Kidney (tissue), 14 donors: ENCODE results near the gene NXPE4. TPM values are rescaled to one million over a fixed set of nuclear protein-coding genes. Genes with fewer than 3 reads are reported as not detected.
A peak's percentile ranks its signal among the peaks of the same experiment; 100 is the strongest.

ENCODE experiments used
- DNase-seq, 5 donors: peaks; one replicate each; pipeline ENCODE4 v3.0.0-alpha.2; 2013 to 2020
- FAIRE-seq: peaks from 2 replicates; lab custom pipeline; 2012; peaks lifted over from hg19 to GRCh38; lab: Jason Lieb, UNC
- H3K27ac ChIP-seq, 2 donors: one replicate each; pipeline ENCODE4 v1.7.0; 2013; ENCODE audit warnings: low read depth in 2 of 2, low read length in 2 of 2, inconsistent platforms in 1 of 2
- H3K27me3 ChIP-seq: one replicate; pipeline ENCODE4 v1.7.1; 2013; ENCODE audit warnings: low read length, inconsistent platforms; ENCODE audit not compliant: control insufficient read depth, insufficient read depth
- H3K36me3 ChIP-seq, 3 donors: one replicate each; pipeline versions ENCODE4 v1.7.0 to v1.7.1; 2013; ENCODE audit warnings: low read length in 3 of 3, control low read depth in 1 of 3, inconsistent platforms in 1 of 3; ENCODE audit not compliant: insufficient read depth in 3 of 3, control insufficient read depth in 2 of 3
- H3K4me1 ChIP-seq, 3 donors: one replicate each; pipeline versions ENCODE4 v1.7.0 to v1.7.1; 2013; ENCODE audit warnings: low read length in 3 of 3, inconsistent platforms in 1 of 3, low read depth in 1 of 3; ENCODE audit not compliant: control insufficient read depth in 2 of 3, insufficient read depth in 2 of 3
- H3K4me3 ChIP-seq, 3 donors: one replicate each; pipeline versions ENCODE4 v1.7.0 to v1.8.1; 2013; ENCODE audit warnings: low read length in 3 of 3, control low read depth in 1 of 3, inconsistent platforms in 1 of 3
- H3K9ac ChIP-seq, 3 donors: one replicate each; pipeline versions ENCODE4 v1.7.0 to v1.7.1; 2013; ENCODE audit warnings: low read length in 3 of 3, control low read depth in 1 of 3, inconsistent platforms in 1 of 3
- H3K9me3 ChIP-seq, 3 donors: one replicate each; pipeline versions ENCODE4 v1.7.0 to v1.7.1; 2013; ENCODE audit warnings: low read length in 3 of 3, control low read depth in 1 of 3, inconsistent platforms in 1 of 3; ENCODE audit not compliant: control insufficient read depth in 2 of 3, insufficient read depth in 1 of 3
- CTCF ChIP-seq: IDR thresholded peaks from 3 replicates; pipeline ENCODE4 v1.5.1; 2012; ENCODE audit warnings: mild to moderate bottlenecking, moderate library complexity, borderline replicate concordance; ENCODE audit not compliant: insufficient read depth; ENCODE audit errors: extremely low read depth
- intact Hi-C: fragments of 100-400 bp; cut with DNase I; formaldehyde crosslinking; loops from one replicate; pipeline ENCODE4 v1.11.1; 2022
- polyA plus RNA-seq: library from polyadenylated mRNA; stranded (reverse); fragments of 350-450 nt; fragmentation: Illumina TruSeq; extraction: RNeasy Lipid Tissue Mini Kit (QIAGEN cat#74804); gene quantifications from one replicate; pipeline ENCODE4 v1.2.3, GENCODE V29; 2014; ENCODE audit warnings: low read depth, low replicate concordance; ENCODE audit not compliant: insufficient read depth
- total RNA-seq: library from RNA; stranded (reverse); fragmentation: NEBNext Ultra II Directional; extraction: Animal tissue kit (Norgen Biotek cat#: 25700); gene quantifications from one replicate; pipeline ENCODE4 v1.2.1, GENCODE V29; 2021
- donor health status: control.
- donor health status: control.
- donor health status: control.
- donor health status: control.
- donor health status: control.
- donor health status: DM: yes; HTN: yes; CAD: no.
- donor health status: Normal renal cell carcinoma (clear cell type).

Gene NXPE4
- total and polyA plus RNA-seq, 2 donors from 2014 or later = 0.34 to 0.63 TPM

GRCh38 chr11:114559425-114560310, 35.9 kb downstream of the NXPE4 start, which contains the start of gene NXPE1:
Gene NXPE1, minus strand, starts transcription at chr11:114559881. Its CDS starts 8,680 bp downstream, at chr11:114551201.
- no peak within 1 kb of the TSS for H3K27ac ChIP-seq
- no peaks in the 10 kb centered on the region for H3K9me3 ChIP-seq
- no peaks in the 10 kb centered on the region for H3K36me3 ChIP-seq
- no peaks in the 10 kb centered on the region for H3K27me3 ChIP-seq
- FAIRE-seq (no peak), DNase-seq (no peak)
- H3K9ac ChIP-seq = no peak within 1 kb of the TSS
- H3K4me3 ChIP-seq = no peak within 1 kb of the TSS
- intact Hi-C loops = no loop called here
- no peak for TF ChIP-seq CTCF
- no peaks in the 10 kb centered on the region for H3K4me1 ChIP-seq

- DNase-seq = peak in 2 of 5 donors; percentile 7 to 19
- Histone ChIP-seq H3K9me3 (no peaks in the 10 kb centered on the region), H3K9ac (no peak overlapping the region), H3K36me3 (no peaks in the 10 kb centered on the region), H3K4me1 (no peaks in the 10 kb centered on the region), H3K4me3 (no peak overlapping the region), H3K27me3 (no peaks in the 10 kb centered on the region), H3K27ac (no peak overlapping the region)
- TF ChIP-seq CTCF = no peak
- FAIRE-seq = no peak
- intact Hi-C loops = no loop called here
Measured at GRCh38 chr11:114556135-114556534, 39.5 kb downstream of the NXPE4 start.

- H3K4me1 ChIP-seq = no peaks in the 10 kb centered on the region
- H3K27ac ChIP-seq = no peak overlapping the region
- H3K9me3 ChIP-seq = no peaks in the 10 kb centered on the region
- no peak overlapping the region for H3K4me3 ChIP-seq
- no peak overlapping the region for H3K9ac ChIP-seq
- intact Hi-C loops = no loop called here
- DNase-seq = no peak
- no peak for TF ChIP-seq CTCF
- H3K36me3 ChIP-seq = no peaks in the 10 kb centered on the region
- no peak for FAIRE-seq
- H3K27me3 ChIP-seq = no peaks in the 10 kb centered on the region
Measured at GRCh38 chr11:114553642-114554041, 41.9 kb downstream of the NXPE4 start.
